ENCODE data around the gene GMPPA.

GMPPA gene

DNA sequence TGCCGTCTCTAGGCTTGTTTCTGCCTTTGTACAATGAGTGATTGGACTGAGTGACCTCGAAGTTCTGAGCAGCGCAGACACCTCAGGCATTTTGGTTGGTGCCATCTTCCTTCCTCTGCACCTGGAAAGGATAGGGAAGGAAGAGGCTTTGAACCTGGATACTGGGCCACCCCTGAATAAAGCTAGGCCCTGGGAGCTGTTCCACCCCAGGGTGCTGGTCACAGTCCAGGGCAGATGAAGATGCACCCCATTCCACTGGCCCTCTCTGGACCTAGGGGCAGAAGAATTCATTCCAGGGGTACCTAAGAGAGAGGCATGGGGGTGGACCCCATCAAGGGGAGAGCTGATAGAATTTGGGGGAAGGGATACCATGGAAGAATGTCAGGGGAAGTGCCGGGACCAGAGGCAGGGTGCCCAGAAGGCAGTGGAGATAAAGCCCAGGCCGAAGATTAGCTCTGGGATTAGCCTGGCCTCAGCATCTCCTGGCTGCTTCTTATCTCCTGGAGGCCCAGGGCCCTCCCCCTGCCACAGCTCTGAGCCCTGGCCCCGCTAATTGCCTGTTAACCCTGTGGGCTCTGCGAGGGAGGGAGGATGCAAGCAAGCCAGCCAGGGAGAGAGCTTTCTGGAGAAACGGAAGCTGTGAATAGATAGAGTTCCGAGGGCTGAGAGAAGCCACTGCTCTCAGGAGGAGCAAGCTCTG is 27.0 kb downstream of the GMPPA start:
- Histone ChIP-seq H3K27me3 (ENCODE audit: insufficient read depth, low read depth, severe bottlenecking) (no peaks in the 10 kb centered on the region), H3K36me3 (no peaks in the 10 kb centered on the region; the same call in none of the 2 replicates), H3K4me3 (ENCODE audit: low read depth, low read length) (peak overlapping the region; percentile 22; the same call in 1 of the 2 replicates), H3K27ac (peak overlapping the region; percentile 96), H3K9me3 (ENCODE audit: severe bottlenecking) (no peaks in the 10 kb centered on the region)
- TF ChIP-seq, protein P1, sequence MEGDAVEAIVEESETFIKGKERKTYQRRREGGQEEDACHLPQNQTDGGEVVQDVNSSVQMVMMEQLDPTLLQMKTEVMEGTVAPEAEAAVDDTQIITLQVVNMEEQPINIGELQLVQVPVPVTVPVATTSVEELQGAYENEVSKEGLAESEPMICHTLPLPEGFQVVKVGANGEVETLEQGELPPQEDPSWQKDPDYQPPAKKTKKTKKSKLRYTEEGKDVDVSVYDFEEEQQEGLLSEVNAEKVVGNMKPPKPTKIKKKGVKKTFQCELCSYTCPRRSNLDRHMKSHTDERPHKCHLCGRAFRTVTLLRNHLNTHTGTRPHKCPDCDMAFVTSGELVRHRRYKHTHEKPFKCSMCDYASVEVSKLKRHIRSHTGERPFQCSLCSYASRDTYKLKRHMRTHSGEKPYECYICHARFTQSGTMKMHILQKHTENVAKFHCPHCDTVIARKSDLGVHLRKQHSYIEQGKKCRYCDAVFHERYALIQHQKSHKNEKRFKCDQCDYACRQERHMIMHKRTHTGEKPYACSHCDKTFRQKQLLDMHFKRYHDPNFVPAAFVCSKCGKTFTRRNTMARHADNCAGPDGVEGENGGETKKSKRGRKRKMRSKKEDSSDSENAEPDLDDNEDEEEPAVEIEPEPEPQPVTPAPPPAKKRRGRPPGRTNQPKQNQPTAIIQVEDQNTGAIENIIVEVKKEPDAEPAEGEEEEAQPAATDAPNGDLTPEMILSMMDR (IDR thresholded peaks at IDR 0.05; ENCODE audit: low read depth, low read length), result no peak
- peak; percentile 97 for DNase-seq

DNA sequence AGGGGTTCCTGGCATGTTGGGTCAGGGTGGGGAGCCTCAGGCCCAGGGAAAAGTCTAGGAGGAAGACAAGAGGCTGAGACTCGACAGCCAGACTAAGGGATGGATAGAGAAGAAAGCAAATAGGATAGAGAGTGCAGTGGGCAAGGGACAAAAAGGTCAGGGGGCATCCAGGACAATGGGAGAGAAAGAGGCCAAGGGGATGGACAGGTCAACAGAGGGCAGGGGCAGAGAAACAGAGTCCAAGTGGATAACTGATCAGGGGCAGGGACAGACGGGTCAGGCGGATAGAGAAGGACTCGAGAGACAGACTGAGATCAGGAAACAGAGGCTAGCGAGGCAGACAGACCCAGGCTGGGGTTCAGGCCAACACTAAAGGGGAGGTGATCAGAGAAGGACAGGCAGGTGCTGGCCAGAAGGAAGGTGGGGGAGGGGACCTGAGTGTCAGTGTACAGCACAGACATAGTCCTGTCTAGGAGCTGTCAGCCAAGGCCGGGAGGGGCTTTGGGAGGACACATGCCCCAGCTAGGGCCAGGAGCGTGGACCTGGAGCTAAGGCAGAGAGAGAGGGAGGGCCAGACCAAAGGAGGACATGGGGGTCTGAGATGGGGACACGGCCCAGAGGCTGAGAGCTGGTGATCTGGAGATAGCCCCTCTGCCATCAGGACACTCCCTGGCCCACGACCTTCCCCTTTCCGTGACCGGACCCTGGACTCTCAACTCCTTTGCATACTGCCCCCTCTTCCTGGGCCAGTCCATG is 27.8 kb downstream of the GMPPA start:
- H3K27me3 ChIP-seq (ENCODE audit: insufficient read depth, low read depth, severe bottlenecking), result no peaks in the 10 kb centered on the region
- H3K27ac ChIP-seq, result peak overlapping the region; percentile 96
- peak; percentile 94 for DNase-seq
- no peaks in the 10 kb centered on the region; the same call in none of the 2 replicates for H3K36me3 ChIP-seq
- TF ChIP-seq, protein P1 (IDR thresholded peaks at IDR 0.05; ENCODE audit: low read depth, low read length), result no peak
- no peaks in the 10 kb centered on the region for H3K9me3 ChIP-seq (ENCODE audit: severe bottlenecking)
- H3K4me3 ChIP-seq (ENCODE audit: low read depth, low read length), result peak overlapping the region; percentile 22

DNA sequence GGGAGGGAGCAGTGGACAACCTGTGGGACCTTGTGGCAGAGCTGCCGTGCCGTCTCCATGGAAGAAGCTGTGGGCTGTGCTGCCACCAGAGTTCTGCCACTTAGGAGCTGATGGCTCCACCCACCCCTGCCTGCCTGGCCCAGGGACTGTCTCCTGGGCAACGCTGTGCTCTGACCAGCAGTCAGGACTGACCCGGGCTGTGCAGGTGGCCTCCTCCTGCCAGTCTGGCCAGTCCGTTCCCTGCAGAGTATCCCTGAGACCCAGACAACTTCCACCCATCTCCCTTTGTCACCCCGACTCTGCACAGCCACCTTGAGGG is 28.3 kb downstream of the GMPPA start:
- no peaks in the 10 kb centered on the region for H3K9me3 ChIP-seq (ENCODE audit: severe bottlenecking)
- TF ChIP-seq, protein P1 (IDR thresholded peaks at IDR 0.05; ENCODE audit: low read depth, low read length), result no peak
- H3K4me3 ChIP-seq (ENCODE audit: low read depth, low read length), result peak overlapping the region; percentile 18
- H3K27me3 ChIP-seq (ENCODE audit: insufficient read depth, low read depth, severe bottlenecking), result no peaks in the 10 kb centered on the region
- DNase-seq, result peak; percentile 67
- H3K27ac ChIP-seq, result peak overlapping the region; percentile 96
- peaks cover 4% of the 10 kb centered on the region for H3K36me3 ChIP-seq

DNA sequence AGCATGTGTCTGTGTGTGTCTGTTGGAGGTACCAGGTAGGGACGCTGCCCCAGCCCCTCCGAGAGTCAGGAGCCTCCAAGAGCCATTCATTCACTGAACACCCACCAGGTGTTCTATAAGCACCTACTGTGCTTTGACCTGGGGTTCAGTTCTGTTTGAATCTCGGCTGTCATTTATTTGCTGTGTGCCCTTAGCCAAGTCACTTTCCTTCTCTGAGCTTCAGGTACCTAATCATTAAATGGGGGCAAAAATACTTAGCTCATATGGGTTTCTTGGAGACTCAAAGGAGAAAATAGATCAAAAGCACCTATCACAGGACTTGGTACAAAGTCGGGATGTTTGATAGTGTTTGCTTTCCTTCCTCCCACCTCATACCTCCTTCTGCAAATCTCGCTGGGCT is 28.8 kb downstream of the GMPPA start:
- TF ChIP-seq, protein P1 (IDR thresholded peaks at IDR 0.05; ENCODE audit: low read depth, low read length), result no peak
- Histone ChIP-seq H3K4me3 (ENCODE audit: low read depth, low read length) (no peak overlapping the region), H3K27me3 (ENCODE audit: insufficient read depth, low read depth, severe bottlenecking) (no peaks in the 10 kb centered on the region), H3K36me3 (peaks cover 6% of the 10 kb centered on the region), H3K9me3 (ENCODE audit: severe bottlenecking) (no peaks in the 10 kb centered on the region), H3K27ac (peak overlapping the region; percentile 96)
- no peak for DNase-seq

DNA sequence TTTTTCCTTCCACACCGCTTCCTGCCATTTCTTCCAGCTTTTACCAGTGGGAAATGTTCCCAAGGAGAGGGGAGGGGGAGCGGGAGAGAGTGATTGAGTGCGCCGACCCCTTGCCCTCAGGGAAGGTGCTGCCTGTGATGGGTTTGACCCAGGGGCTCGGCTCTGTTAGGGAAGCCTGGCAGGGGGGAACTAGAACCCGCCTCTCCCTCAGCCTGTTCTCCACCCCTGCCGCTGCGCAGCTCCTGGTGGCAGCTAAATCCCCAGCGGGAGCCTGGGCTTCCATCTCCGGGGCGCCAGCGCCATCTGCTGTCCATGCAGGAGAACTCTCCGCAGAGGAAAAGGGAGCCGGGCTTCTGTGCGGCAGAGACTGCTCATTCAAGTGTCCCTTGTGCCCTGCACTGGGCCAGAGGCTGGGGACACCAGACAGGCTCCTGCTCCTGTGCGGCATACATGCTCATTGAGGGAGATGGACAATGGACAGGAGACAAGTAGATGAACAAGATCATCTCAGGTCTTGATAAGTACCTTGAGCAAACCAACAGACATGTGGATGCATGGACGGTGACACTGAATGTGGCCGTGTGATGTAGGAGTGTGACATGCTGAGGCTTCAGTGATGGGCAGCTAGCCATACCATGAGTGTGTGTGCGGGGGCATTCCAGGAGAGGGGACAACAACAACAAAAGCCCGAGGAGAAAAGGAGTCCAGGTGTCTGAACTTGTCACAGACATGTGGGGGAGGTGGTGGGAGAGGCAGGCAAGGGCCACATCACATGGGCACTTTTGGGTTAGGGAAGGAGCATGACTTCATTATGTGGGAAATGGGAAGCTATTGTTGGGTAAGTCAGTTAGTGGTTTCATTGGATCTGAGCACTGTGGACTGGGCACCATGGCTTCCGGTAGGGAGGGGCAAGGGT is 31.6 kb downstream of the GMPPA start:
- TF ChIP-seq, protein P1 (IDR thresholded peaks at IDR 0.05; ENCODE audit: low read depth, low read length), result peak; percentile 90
- peak; percentile 91 for DNase-seq
- peak overlapping the region; percentile 45 for H3K27ac ChIP-seq
- H3K36me3 ChIP-seq, result peaks cover 20% of the 10 kb centered on the region
- no peaks in the 10 kb centered on the region for H3K9me3 ChIP-seq (ENCODE audit: severe bottlenecking)
- H3K27me3 ChIP-seq (ENCODE audit: insufficient read depth, low read depth, severe bottlenecking), result no peaks in the 10 kb centered on the region
- H3K4me3 ChIP-seq (ENCODE audit: low read depth, low read length), result no peak overlapping the region

Measured in WERI-Rb-1 (cell line).